ENCODE measurements around the gene DES. TPM values are rescaled to one million over a fixed set of nuclear protein-coding genes. Genes with fewer than 3 reads are reported as not detected.

Gene DES
- total RNA-seq, 1 donor, result 20.7 TPM

GRCh38 chr2:219438453-219438852, 20.3 kb downstream of the DES start:
- no peak overlapping the region for H3K4me3 ChIP-seq (ENCODE audit: low read depth, low read length)
- DNase-seq (ENCODE audit: low read depth), result no peak
- TF ChIP-seq, protein P1, sequence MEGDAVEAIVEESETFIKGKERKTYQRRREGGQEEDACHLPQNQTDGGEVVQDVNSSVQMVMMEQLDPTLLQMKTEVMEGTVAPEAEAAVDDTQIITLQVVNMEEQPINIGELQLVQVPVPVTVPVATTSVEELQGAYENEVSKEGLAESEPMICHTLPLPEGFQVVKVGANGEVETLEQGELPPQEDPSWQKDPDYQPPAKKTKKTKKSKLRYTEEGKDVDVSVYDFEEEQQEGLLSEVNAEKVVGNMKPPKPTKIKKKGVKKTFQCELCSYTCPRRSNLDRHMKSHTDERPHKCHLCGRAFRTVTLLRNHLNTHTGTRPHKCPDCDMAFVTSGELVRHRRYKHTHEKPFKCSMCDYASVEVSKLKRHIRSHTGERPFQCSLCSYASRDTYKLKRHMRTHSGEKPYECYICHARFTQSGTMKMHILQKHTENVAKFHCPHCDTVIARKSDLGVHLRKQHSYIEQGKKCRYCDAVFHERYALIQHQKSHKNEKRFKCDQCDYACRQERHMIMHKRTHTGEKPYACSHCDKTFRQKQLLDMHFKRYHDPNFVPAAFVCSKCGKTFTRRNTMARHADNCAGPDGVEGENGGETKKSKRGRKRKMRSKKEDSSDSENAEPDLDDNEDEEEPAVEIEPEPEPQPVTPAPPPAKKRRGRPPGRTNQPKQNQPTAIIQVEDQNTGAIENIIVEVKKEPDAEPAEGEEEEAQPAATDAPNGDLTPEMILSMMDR (IDR thresholded peaks at IDR 0.05; ENCODE audit: insufficient read depth, low read depth, low read length), result no peak

GRCh38 chr2:219439506-219439905, 21.3 kb downstream of the DES start:
- H3K4me3 ChIP-seq (ENCODE audit: low read depth, low read length), result no peak overlapping the region
- DNase-seq (ENCODE audit: low read depth), result no peak
- TF ChIP-seq, protein P1 (IDR thresholded peaks at IDR 0.05; ENCODE audit: insufficient read depth, low read depth, low read length), result no peak

GRCh38 chr2:219440388-219441256, 22.4 kb downstream of the DES start:
- H3K4me3 ChIP-seq (ENCODE audit: low read depth, low read length), result no peak overlapping the region
- TF ChIP-seq, protein P1 (IDR thresholded peaks at IDR 0.05; ENCODE audit: insufficient read depth, low read depth, low read length), result no peak
- DNase-seq (ENCODE audit: low read depth), result no peak

- TF ChIP-seq, protein P1 (IDR thresholded peaks at IDR 0.05; ENCODE audit: insufficient read depth, low read depth, low read length), result no peak
- peak overlapping the region; percentile 59 for H3K4me3 ChIP-seq (ENCODE audit: low read depth, low read length)
- DNase-seq (ENCODE audit: low read depth), result peak; percentile 27
Measured at GRCh38 chr2:219441451-219442255, 23.5 kb downstream of the DES start.

GRCh38 chr2:219442256-219443015, 24.3 kb downstream of the DES start:
- DNase-seq (ENCODE audit: low read depth), result no peak

More at GRCh38 chr2:219442256-219443015, 24.3 kb downstream of the DES start:
- TF ChIP-seq, protein P1 (IDR thresholded peaks at IDR 0.05; ENCODE audit: insufficient read depth, low read depth, low read length), result no peak
- peak overlapping the region; percentile 59 for H3K4me3 ChIP-seq (ENCODE audit: low read depth, low read length)

Measured in fibroblast of villous mesenchyme (primary cell).